ENCODE data around the gene KCNK6. TPM values are rescaled to one million over a fixed set of nuclear protein-coding genes. Genes with fewer than 3 reads are reported as not detected.
A peak's percentile ranks its signal among the peaks of the same experiment; 100 is the strongest.

The KCNK6 gene
- total and polyA plus RNA-seq, 2 experiments from 2014 or later, result 9.0 to 14.6 TPM

GRCh38 chr19:38359242-38360021, 39.8 kb downstream of the KCNK6 start:
- peak overlapping the region; percentile 91; the same call in 1 of the 3 replicates for H3K4me3 Mint-ChIP-seq
- DNase-seq (ENCODE audit: low spot score), result no peak
- H3K27ac ChIP-seq (ENCODE audit: low read depth), result no peak overlapping the region
- no peak overlapping the region for H3K4me2 ChIP-seq
- H4K20me1 ChIP-seq (replicated peaks; ENCODE audit: insufficient read depth), result no peaks in the 10 kb centered on the region; the same call in 1 of the 2 replicates
- no peak overlapping the region for H3K4me3 ChIP-seq
- ATAC-seq, result no peak
- no peaks in the 10 kb centered on the region for H3K79me2 ChIP-seq (replicated peaks; ENCODE audit: insufficient read depth)
- H3K27me3 Mint-ChIP-seq (ENCODE audit: insufficient read depth, low read depth, poor library complexity), result peaks cover 27% of the 10 kb centered on the region
- H3K9me3 Mint-ChIP-seq, result peaks cover 3% of the 10 kb centered on the region; the same call in 2 of the 3 replicates
- peaks cover 29% of the 10 kb centered on the region for H3K27me3 ChIP-seq (ENCODE audit: insufficient read depth)
- H3K4me1 Mint-ChIP-seq, result peaks cover 17% of the 10 kb centered on the region
- H2AFZ ChIP-seq, result no peak overlapping the region
- 0 out of 2 replicates have a peak, but pooled peaks cover 11% of the 10 kb centered on the region for H3F3A ChIP-seq (replicated peaks; ENCODE audit: low read depth)
- no peak overlapping the region for H3K27ac Mint-ChIP-seq
- no peaks in the 10 kb centered on the region for H3K36me3 ChIP-seq (ENCODE audit: insufficient read depth)
- no peak for TF ChIP-seq CREB1 (CRISPR knock-in tag; IDR thresholded peaks at IDR 0.05; ENCODE audit: low read depth)
- no peak for TF ChIP-seq EZH2phosphoT487 (IDR thresholded peaks at IDR 0.05; ENCODE audit: unreplicated experiment)
- TF ChIP-seq EZH2 (IDR thresholded peaks at IDR 0.05; ENCODE audit: low read depth, unreplicated experiment), result no peak
- TF ChIP-seq ZNF114 (CRISPR knock-in tag; IDR thresholded peaks at IDR 0.05), result no peak
- no peak for TF ChIP-seq STAT1 (IDR thresholded peaks at IDR 0.05; ENCODE audit: unreplicated experiment)
- TF ChIP-seq NANOG (IDR thresholded peaks at IDR 0.05; ENCODE audit: borderline replicate concordance), result no peak
- no peak for TF ChIP-seq JUNB (IDR thresholded peaks at IDR 0.05; ENCODE audit: unreplicated experiment)
- no peak for TF ChIP-seq ZNF331 (CRISPR knock-in tag; IDR thresholded peaks at IDR 0.05; ENCODE audit: low read depth)
- no peak for TF ChIP-seq ZNF462 (CRISPR knock-in tag; IDR thresholded peaks at IDR 0.05)
- TF ChIP-seq, protein P1, sequence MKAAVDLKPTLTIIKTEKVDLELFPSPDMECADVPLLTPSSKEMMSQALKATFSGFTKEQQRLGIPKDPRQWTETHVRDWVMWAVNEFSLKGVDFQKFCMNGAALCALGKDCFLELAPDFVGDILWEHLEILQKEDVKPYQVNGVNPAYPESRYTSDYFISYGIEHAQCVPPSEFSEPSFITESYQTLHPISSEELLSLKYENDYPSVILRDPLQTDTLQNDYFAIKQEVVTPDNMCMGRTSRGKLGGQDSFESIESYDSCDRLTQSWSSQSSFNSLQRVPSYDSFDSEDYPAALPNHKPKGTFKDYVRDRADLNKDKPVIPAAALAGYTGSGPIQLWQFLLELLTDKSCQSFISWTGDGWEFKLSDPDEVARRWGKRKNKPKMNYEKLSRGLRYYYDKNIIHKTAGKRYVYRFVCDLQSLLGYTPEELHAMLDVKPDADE (IDR thresholded peaks at IDR 0.05), result no peak
- H3K9me2 ChIP-seq (ENCODE audit: insufficient read depth), result no peaks in the 10 kb centered on the region
- H3K4me1 ChIP-seq (ENCODE audit: insufficient read depth), result peaks cover 12% of the 10 kb centered on the region
- no peaks in the 10 kb centered on the region; the same call in 2 of the 3 replicates for H3K36me3 Mint-ChIP-seq (ENCODE audit: low read depth)

Data from GM23338 (cell line).